H1 (cell line): ENCODE measurements around the gene ICAM3. TPM values are rescaled to one million over a fixed set of nuclear protein-coding genes. Genes with fewer than 3 reads are reported as not detected.

Experiments used
- CTCF ChIA-PET: fragments of 300-600 bp; sonication (Branson Sonifier 250); formaldehyde crosslinking; loops from one replicate; lab custom pipeline; 2021; ENCODE audit not compliant: partially characterized antibody; lab: Charles Lee
- POLR2A ChIA-PET: fragments of 300-600 bp; sonication (Branson Sonifier 250); formaldehyde crosslinking; loops from one replicate; lab custom pipeline; 2021; ENCODE audit warnings: inconsistent platforms; ENCODE audit not compliant: partially characterized antibody; lab: Charles Lee
- DNase-seq, 2 experiments: peaks; one replicate each; pipeline versions ENCODE4 v3.0.0 to v3.0.0-alpha.2; 2010 to 2022; ENCODE audit warnings: low spot score in 2 of 2, low read depth in 1 of 2, mixed read lengths in 1 of 2
- FAIRE-seq: peaks from 2 replicates; lab custom pipeline; 2011; peaks lifted over from hg19 to GRCh38; lab: Jason Lieb, UNC
- H2AFZ ChIP-seq: 2 replicates; pipeline ENCODE4 v1.8.1; 2012; ENCODE audit warnings: low read length, inconsistent platforms
- H2AK5ac ChIP-seq: 2 replicates; pipeline ENCODE4 v1.6.1; 2013; ENCODE audit warnings: low read depth, low read length
- H2BK120ac ChIP-seq: replicated peaks from 2 replicates; pipeline ENCODE3; 2013; ENCODE audit warnings: low read depth, low read length, inconsistent platforms
- H2BK12ac ChIP-seq: 2 replicates; pipeline ENCODE4 v1.6.1; 2013; ENCODE audit warnings: low read depth, low read length
- H2BK15ac ChIP-seq: 2 replicates; pipeline ENCODE4 v1.6.1; 2013; ENCODE audit warnings: low read length
- H2BK20ac ChIP-seq: 2 replicates; pipeline ENCODE4 v1.6.1; 2013; ENCODE audit warnings: low read length
- H2BK5ac ChIP-seq: 2 replicates; pipeline ENCODE4 v1.6.1; 2013; ENCODE audit warnings: low read depth, low read length
- H3K14ac ChIP-seq: 2 replicates; pipeline ENCODE4 v1.6.1; 2013; ENCODE audit warnings: inconsistent platforms; ENCODE audit not compliant: insufficient read length
- H3K18ac ChIP-seq: 2 replicates; pipeline ENCODE4 v1.6.1; 2013; ENCODE audit warnings: low read length; ENCODE audit errors: extremely low read depth
- H3K23ac ChIP-seq: 2 replicates; pipeline ENCODE4 v1.6.1; 2013; ENCODE audit warnings: inconsistent platforms; ENCODE audit not compliant: insufficient read length
- H3K23me2 ChIP-seq: 2 replicates; pipeline ENCODE4 v1.6.1; 2013; ENCODE audit warnings: low read depth, low read length
- H3K27ac ChIP-seq: 2 replicates; pipeline ENCODE4 v1.6.1; 2011; ENCODE audit warnings: low read depth, low read length, inconsistent platforms
- H3K27me3 ChIP-seq, 4 experiments: replicated peaks in 1 of 4; 1 replicate in 1 of 4; 2 replicates in 3 of 4; pipeline versions ENCODE4 v1.6.1 to v1.8.1; 2011 to 2013; ENCODE audit warnings: low read length in 3 of 4, mild to moderate bottlenecking in 3 of 4, inconsistent platforms in 2 of 4, mixed read lengths in 2 of 4, moderate library complexity in 1 of 4; ENCODE audit not compliant: control insufficient read depth in 3 of 4, insufficient read depth in 3 of 4; ENCODE audit errors: extremely low read depth in 1 of 4
- H3K36me3 ChIP-seq, 4 experiments: 2 replicates each; pipeline versions ENCODE4 v1.6.1 to v1.8.1; 2011 to 2013; ENCODE audit warnings: mild to moderate bottlenecking in 4 of 4, low read length in 3 of 4, moderate library complexity in 2 of 4, control low read depth in 1 of 4, inconsistent platforms in 1 of 4; ENCODE audit not compliant: insufficient read depth in 4 of 4, control insufficient read depth in 2 of 4
- H3K4ac ChIP-seq: replicated peaks from 2 replicates; pipeline ENCODE3; 2013; ENCODE audit warnings: low read length, low read depth, mixed read lengths, inconsistent platforms; ENCODE audit not compliant: insufficient read length
- H3K4me1 ChIP-seq, 4 experiments: replicated peaks in 1 of 4; 1 replicate in 1 of 4; 2 replicates in 3 of 4; pipeline versions ENCODE4 v1.6.1 to v1.8.1; 2011 to 2013; ENCODE audit warnings: low read length in 3 of 4, inconsistent platforms in 2 of 4, mixed read lengths in 1 of 4; ENCODE audit not compliant: insufficient read depth in 4 of 4, control insufficient read depth in 3 of 4
- H3K4me2 ChIP-seq, 2 experiments: 2 replicates each; pipeline versions ENCODE4 v1.6.1 to v1.8.1; 2011 to 2013; ENCODE audit warnings: low read depth in 2 of 2, low read length in 2 of 2, control low read depth in 1 of 2, inconsistent platforms in 1 of 2, mild to moderate bottlenecking in 1 of 2; ENCODE audit not compliant: insufficient read depth in 1 of 2
- H3K4me3 ChIP-seq, 4 experiments: fragments of 200-600, 300-600 bp in 1 of 4; sonication (generic), shearing (Covaris generic), sonication (Bioruptor Twin) in 1 of 4; 2 replicates each; pipeline versions ENCODE4 v1.5.1 to v1.8.1; 2011 to 2016; ENCODE audit warnings: low read length in 4 of 4, low read depth in 3 of 4, control low read depth in 2 of 4, inconsistent platforms in 2 of 4, mild to moderate bottlenecking in 2 of 4, mixed read lengths in 1 of 4, moderate library complexity in 1 of 4; ENCODE audit not compliant: insufficient read depth in 2 of 4; ENCODE audit errors: extremely low read depth in 1 of 4
- H3K56ac ChIP-seq: replicated peaks from 2 replicates; pipeline ENCODE3; 2013; ENCODE audit warnings: low read depth, mild to moderate bottlenecking, mixed read lengths, low read length, inconsistent platforms; ENCODE audit not compliant: insufficient read length
- H3K79me1 ChIP-seq: 2 replicates; pipeline ENCODE4 v1.6.1; 2013; ENCODE audit warnings: low read depth, low read length, control low read depth
- H3K79me2 ChIP-seq, 2 experiments: 2 replicates each; pipeline versions ENCODE4 v1.6.1 to v1.8.1; 2012 to 2013; ENCODE audit warnings: low read length in 2 of 2, mild to moderate bottlenecking in 2 of 2, inconsistent platforms in 1 of 2; ENCODE audit not compliant: insufficient read depth in 2 of 2, control insufficient read depth in 1 of 2
- H3K9ac ChIP-seq, 4 experiments: replicated peaks in 1 of 4; 1 replicate in 1 of 4; 2 replicates in 3 of 4; pipeline versions ENCODE4 v1.6.1 to v1.8.1; 2011 to 2013; ENCODE audit warnings: low read depth in 3 of 4, low read length in 3 of 4, control low read depth in 2 of 4, mild to moderate bottlenecking in 2 of 4, moderate library complexity in 2 of 4, inconsistent platforms in 1 of 4; ENCODE audit errors: extremely low read depth in 1 of 4
- H3K9me3 ChIP-seq, 2 experiments: 2 replicates each; pipeline versions ENCODE4 v1.6.1 to v1.8.1; 2012 to 2013; ENCODE audit warnings: mild to moderate bottlenecking in 2 of 2, moderate library complexity in 2 of 2, control low read depth in 1 of 2, inconsistent platforms in 1 of 2, low read depth in 1 of 2, low read length in 1 of 2, mixed read lengths in 1 of 2; ENCODE audit not compliant: insufficient read depth in 2 of 2
- H4K20me1 ChIP-seq, 2 experiments: replicated peaks in 1 of 2; 2 replicates each; pipeline versions ENCODE3 to v1.8.1; 2011 to 2013; ENCODE audit warnings: inconsistent platforms in 2 of 2, low read length in 2 of 2, mild to moderate bottlenecking in 1 of 2; ENCODE audit not compliant: insufficient read depth in 2 of 2, control insufficient read depth in 1 of 2
- H4K5ac ChIP-seq: 2 replicates; pipeline ENCODE4 v1.6.1; 2013; ENCODE audit warnings: low read length, low read depth, mixed read lengths, inconsistent platforms; ENCODE audit not compliant: insufficient read length
- H4K8ac ChIP-seq: 2 replicates; pipeline ENCODE4 v1.8.0; 2013; ENCODE audit warnings: mild to moderate bottlenecking, moderate library complexity, low read length, inconsistent platforms; ENCODE audit not compliant: insufficient read depth; ENCODE audit errors: extremely low read depth
- H4K91ac ChIP-seq: replicated peaks from 2 replicates; pipeline ENCODE3; 2013; ENCODE audit warnings: low read length, mixed read lengths, inconsistent platforms; ENCODE audit not compliant: insufficient read length
- CREB1 ChIP-seq: IDR thresholded peaks from 2 replicates; pipeline ENCODE4 v1.6.1; 2012; ENCODE audit warnings: inconsistent platforms
- EGR1 ChIP-seq: IDR thresholded peaks from 2 replicates; pipeline ENCODE4 v1.6.1; 2011; ENCODE audit warnings: low read depth, low read length, borderline replicate concordance
- EP300 ChIP-seq, 2 experiments: IDR thresholded peaks; 1 replicate in 1 of 2; 2 replicates in 1 of 2; pipeline ENCODE4 v1.6.1; 2011 to 2012; ENCODE audit warnings: low read depth in 2 of 2, low read length in 2 of 2, mild to moderate bottlenecking in 2 of 2, borderline replicate concordance in 1 of 2, inconsistent platforms in 1 of 2, moderate library complexity in 1 of 2
- GTF2F1 ChIP-seq: IDR thresholded peaks from 2 replicates; pipeline ENCODE4 v1.6.1; 2012; ENCODE audit warnings: low read depth, low read length, improper control_type of control experiment, borderline replicate concordance
- POLR2AphosphoS5 ChIP-seq: IDR thresholded peaks from 2 replicates; pipeline ENCODE4 v1.6.1; 2011; ENCODE audit warnings: low read depth, low read length
- POU5F1 ChIP-seq: IDR thresholded peaks from 2 replicates; pipeline ENCODE4 v1.6.1; 2011; ENCODE audit warnings: low read depth, mild to moderate bottlenecking, low read length, moderate library complexity
- RNF2 ChIP-seq: fragments of 200-900, 300-1000 bp; sonication (generic); IDR thresholded peaks from 2 replicates; pipeline ENCODE4 v1.7.1; 2016; ENCODE audit warnings: borderline replicate concordance, low read depth, mild to moderate bottlenecking, antibody characterized with exemption, low read length; ENCODE audit not compliant: poor library complexity, severe bottlenecking; ENCODE audit errors: missing control alignments
- SRF ChIP-seq: IDR thresholded peaks from 2 replicates; pipeline ENCODE4 v1.6.1; 2011; ENCODE audit warnings: mild to moderate bottlenecking, low read depth, low read length, moderate library complexity
- TEAD4 ChIP-seq: IDR thresholded peaks from 2 replicates; pipeline ENCODE4 v1.6.1; 2012; ENCODE audit warnings: low read depth, low read length, inconsistent platforms, mixed read lengths
- WGBS, 2 experiments: shearing (Covaris generic) in 1 of 2; methylation state at CpG; one replicate each; pipeline versions ENCODE4 v1.1.6 to v1.1.7; 2013 to 2015; ENCODE audit warnings: low lambda C conversion rate in 2 of 2, mixed read lengths in 2 of 2, inconsistent platforms in 1 of 2, low coverage in 1 of 2, missing lambda C conversion rate in 1 of 2; ENCODE audit not compliant: insufficient replicate concordance in 2 of 2, insufficient coverage in 1 of 2, insufficient read length in 1 of 2; ENCODE audit errors: extremely low coverage in 1 of 2, missing lambda C conversion rate in 1 of 2; 5-methylcytosine and 5-hydroxymethylcytosine counted together
- polyA plus RNA-seq, 7 experiments: library from polyadenylated mRNA; depleted of rRNA in 3 of 7; stranded (reverse) in 5 of 7; unstranded in 2 of 7; fragments of >200 nt in 5 of 7; fragments of 200-250 nt in 2 of 7; gene quantifications; 1 replicate in 5 of 7; 2 replicates in 1 of 7; 4 replicates in 1 of 7; pipeline versions ENCODE4 v1.2.1 to v1.2.3, GENCODE V29; 2011 to 2013; ENCODE audit warnings: missing spikeins in 2 of 7, mixed read lengths in 2 of 7
- total RNA-seq: library from RNA; stranded (reverse); fragmentation: NEBNext Ultra II Directional; extraction: Animal tissue kit (Norgen Biotek cat#: 25700); gene quantifications from 2 replicates; pipeline ENCODE4 v1.2.1, GENCODE V29; 2021
- TF ChIP-seq, protein P1 (sequence below): IDR thresholded peaks from 2 replicates; pipeline ENCODE4 v1.6.1; 2012; ENCODE audit warnings: low read length, inconsistent platforms

The ICAM3 gene
- total and polyA plus RNA-seq, 2 of the 8 experiments (the other 6 are each of a cell fraction or from before 2014, with no cell fraction given), result 15.4 to 16.5 TPM

- H3K36me3 ChIP-seq, result peaks cover 12 to 38% (median 30%) of the 10 kb centered on the region in 4 experiments
- H3K4me1 ChIP-seq, result no peaks in the 10 kb centered on the region; a peak in 1 of 7 replicates
- H2BK12ac ChIP-seq, result no peak overlapping the region
- no peak overlapping the region for H2BK15ac ChIP-seq
- H3K9me3 ChIP-seq, result no peaks in the 10 kb centered on the region
- no peak overlapping the region for H2BK20ac ChIP-seq
- no peak overlapping the region for H4K91ac ChIP-seq
- ChIA-PET CTCF (interaction anchor here (1.0 to 2.5 kb wide), 5 partner anchors 18 to 119 kb away, joined by 3 to 11 read pairs (median 3); no protein-coding TSS in a partner anchor), POLR2A (interaction anchor here (0.7 to 11.4 kb wide), 8 partner anchors 7 to 369 kb away, joined by 3 to 104 read pairs (median 4); partner anchors contain the start of genes ICAM1, ICAM5 and RAVER1)
- no peak overlapping the region for H3K56ac ChIP-seq
- H3K18ac ChIP-seq, result no peak overlapping the region
- no peak overlapping the region for H3K14ac ChIP-seq
- peaks cover 0 to 7% of the 10 kb centered on the region in 2 experiments for H4K20me1 ChIP-seq
- H3K27ac ChIP-seq, result no peak overlapping the region
- no peak overlapping the region for H2BK120ac ChIP-seq
- FAIRE-seq (no peak), DNase-seq (no peak)
- H3K79me2 ChIP-seq, result no peaks in the 10 kb centered on the region
- no peak overlapping the region for H2AFZ ChIP-seq
- no peak overlapping the region; the same call in 1 of the 2 replicates for H4K8ac ChIP-seq
- no peak overlapping the region for H3K4me2 ChIP-seq
- no peak overlapping the region for H3K4ac ChIP-seq
- H3K23ac ChIP-seq, result no peak overlapping the region
- no peak overlapping the region for H2AK5ac ChIP-seq
- no peak overlapping the region for H3K9ac ChIP-seq
- no peak overlapping the region for H4K5ac ChIP-seq
- H3K79me1 ChIP-seq, result no peaks in the 10 kb centered on the region; the same call in 1 of the 2 replicates
- H3K27me3 ChIP-seq, result no peaks in the 10 kb centered on the region; a peak in 1 of 7 replicates
- no peak overlapping the region for H2BK5ac ChIP-seq
- H3K23me2 ChIP-seq, result peaks cover 3% of the 10 kb centered on the region; the same call in 1 of the 2 replicates
- 97% methylated on average over 16 of the region's 29 CpGs; no CpG with 5 or more reads in 1 of the 2 experiments for WGBS, 2 experiments
- no peak overlapping the region for H3K4me3 ChIP-seq
- TF ChIP-seq POLR2AphosphoS5 (no peak), RNF2 (no peak), GTF2F1 (no peak), POU5F1 (no peak), TEAD4 (no peak), CREB1 (no peak), SRF (no peak), EGR1 (no peak), EP300 (IDR thresholded peaks at IDR 0.05; ENCODE audit: borderline replicate concordance in 1 of 2, low read depth in 2 of 2, low read length in 2 of 2) (no peak)
- TF ChIP-seq, protein P1, sequence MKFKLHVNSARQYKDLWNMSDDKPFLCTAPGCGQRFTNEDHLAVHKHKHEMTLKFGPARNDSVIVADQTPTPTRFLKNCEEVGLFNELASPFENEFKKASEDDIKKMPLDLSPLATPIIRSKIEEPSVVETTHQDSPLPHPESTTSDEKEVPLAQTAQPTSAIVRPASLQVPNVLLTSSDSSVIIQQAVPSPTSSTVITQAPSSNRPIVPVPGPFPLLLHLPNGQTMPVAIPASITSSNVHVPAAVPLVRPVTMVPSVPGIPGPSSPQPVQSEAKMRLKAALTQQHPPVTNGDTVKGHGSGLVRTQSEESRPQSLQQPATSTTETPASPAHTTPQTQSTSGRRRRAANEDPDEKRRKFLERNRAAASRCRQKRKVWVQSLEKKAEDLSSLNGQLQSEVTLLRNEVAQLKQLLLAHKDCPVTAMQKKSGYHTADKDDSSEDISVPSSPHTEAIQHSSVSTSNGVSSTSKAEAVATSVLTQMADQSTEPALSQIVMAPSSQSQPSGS, result no peak
Measured at GRCh38 chr19:10317045-10317856, 22.2 kb downstream of the ICAM3 start.
